Transverse colon (tissue), 4 donors: Measurements from ENCODE around the gene HDAC8. TPM values are rescaled to one million over a fixed set of nuclear protein-coding genes. Genes with fewer than 3 reads are reported as not detected.

Source experiments
- DNase-seq: peaks from one replicate; pipeline ENCODE4 v3.0.0-alpha.2; 2019
- H3K27ac ChIP-seq, 4 donors: fragments of 200-600 bp; sonication (generic); 2 replicates each; pipeline ENCODE4 v1.5.1; 2016 to 2018; ENCODE audit warnings: inconsistent platforms in 4 of 4
- H3K27me3 ChIP-seq: fragments of 200-600 bp; sonication (generic); 2 replicates; pipeline ENCODE4 v1.5.1; 2017; ENCODE audit warnings: inconsistent platforms
- H3K36me3 ChIP-seq, 4 donors: fragments of 200-600 bp; sonication (generic); 2 replicates each; pipeline ENCODE4 v1.5.1; 2017 to 2019; ENCODE audit warnings: inconsistent platforms in 4 of 4
- H3K4me1 ChIP-seq, 4 donors: fragments of 200-600 bp; sonication (generic); 2 replicates each; pipeline ENCODE4 v1.5.1; 2017 to 2020; ENCODE audit warnings: inconsistent platforms in 4 of 4
- H3K4me3 ChIP-seq, 4 donors: fragments of 200-600 bp; sonication (generic); 1 replicate in 1 of 4; 2 replicates in 3 of 4; pipeline versions ENCODE4 v1.5.1 to v1.6.1; 2017 to 2019; ENCODE audit warnings: inconsistent platforms in 4 of 4
- H3K9me3 ChIP-seq, 2 donors: fragments of 200-600 bp; sonication (generic); 2 replicates each; pipeline ENCODE4 v1.5.1; 2017 to 2019; ENCODE audit warnings: inconsistent platforms in 2 of 2
- CTCF ChIP-seq, 5 experiments: fragments of 200-600 bp in 3 of 5; fragments of 450-650 bp in 2 of 5; sonication (generic) in 3 of 5; IDR thresholded peaks; 1 replicate in 2 of 5; 2 replicates in 3 of 5; pipeline ENCODE4 v1.5.1; 2016 to 2017; ENCODE audit warnings: antibody characterized with exemption in 5 of 5, inconsistent platforms in 3 of 5, mild to moderate bottlenecking in 2 of 5, moderate library complexity in 1 of 5
- EP300 ChIP-seq: sonication (generic); formaldehyde crosslinking; IDR thresholded peaks from one replicate; pipeline ENCODE4 v1.6.1; 2017; ENCODE audit warnings: antibody characterized with exemption, low read depth
- POLR2A ChIP-seq: fragments of 450-650 bp; IDR thresholded peaks from one replicate; pipeline ENCODE4 v1.6.1; 2016; ENCODE audit warnings: antibody characterized with exemption, mild to moderate bottlenecking, moderate library complexity
- POLR2AphosphoS5 ChIP-seq, 3 donors: sonication (generic); formaldehyde crosslinking; IDR thresholded peaks; one replicate each; pipeline ENCODE4 v1.6.1; 2016; ENCODE audit warnings: antibody characterized with exemption in 3 of 3
- WGBS, 2 donors: methylation state at CpG; one replicate each; pipeline ENCODE4 v1.1.5; 2018; ENCODE audit warnings: low coverage in 1 of 2; 5-methylcytosine and 5-hydroxymethylcytosine counted together
- in situ Hi-C, 4 donors: fragments of 200-750 bp; cut with MboI; loops; one replicate each; pipeline versions ENCODE4 v1.15.0 to v1.15.1; 2017; ENCODE audit warnings: low sequenced_read_pairs in 3 of 4, low pct_ligation_motif_present in 1 of 4, low pct_unique_long_range_greater_than_20kb in 1 of 4
- intact Hi-C: fragments of 100-400 bp; cut with DNase I; formaldehyde crosslinking; loops from one replicate; pipeline ENCODE4 v1.15.1; 2023; ENCODE audit warnings: low total_unique reads
- total RNA-seq, 4 donors: library from RNA; depleted of rRNA; stranded (reverse); fragments of >200 nt; gene quantifications; one replicate each; pipeline ENCODE4 v1.1.0, GENCODE V29; 2016

Gene HDAC8
- total RNA-seq, 4 donors from 2014 or later, result 10.5 to 37.5 (median 18.4) TPM

GRCh38 chrX:72351606-72352334 lies 220.9 kb downstream of the HDAC8 start:
- TF ChIP-seq POLR2AphosphoS5 (IDR thresholded peaks at IDR 0.05), result no peak
- TF ChIP-seq POLR2A, result no peak
- no peak for TF ChIP-seq EP300
- TF ChIP-seq CTCF (IDR thresholded peaks at IDR 0.05), result no peak
- Histone ChIP-seq H3K9me3 (no peaks in the 10 kb centered on the region), H3K27ac (no peak overlapping the region), H3K27me3 (no peaks in the 10 kb centered on the region), H3K4me1 (no peaks in the 10 kb centered on the region), H3K4me3 (no peak overlapping the region), H3K36me3 (no peaks in the 10 kb centered on the region)
- in situ Hi-C loops (no loop called here), intact Hi-C loops (no loop called here)
- no peak for DNase-seq
- WGBS, 2 donors, result 72 to 95% methylated on average over 7 to 8 of the region's 8 CpGs

DNA sequence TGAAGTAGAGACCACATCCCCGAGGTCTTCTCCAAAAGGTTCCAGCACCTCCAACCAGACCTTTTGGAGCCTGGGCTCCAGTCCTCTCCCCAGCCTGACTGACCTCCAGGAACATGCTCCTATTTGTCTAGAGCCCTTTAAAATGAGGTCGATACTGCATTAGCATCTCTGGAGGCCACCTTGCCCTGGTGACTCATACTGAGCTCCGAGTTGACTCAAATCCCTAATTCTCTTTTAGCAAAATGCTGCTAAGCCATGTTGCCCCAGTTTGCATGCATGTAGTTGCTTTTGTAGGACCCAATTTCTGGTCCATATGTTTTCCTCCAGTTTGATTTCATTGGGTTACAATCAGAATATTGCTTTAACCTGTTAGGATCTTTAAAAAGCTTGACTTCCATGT lies 223.5 kb downstream of the HDAC8 start:
- Histone ChIP-seq H3K27ac (no peak overlapping the region), H3K27me3 (no peaks in the 10 kb centered on the region), H3K9me3 (no peaks in the 10 kb centered on the region), H3K36me3 (no peaks in the 10 kb centered on the region), H3K4me1 (no peaks in the 10 kb centered on the region), H3K4me3 (no peak overlapping the region)
- DNase-seq, result no peak
- in situ Hi-C loops, result no loop called here
- 74% methylated on average over 3 of the region's 3 CpGs; no CpG with 5 or more reads in 1 of the 2 donors for WGBS, 2 donors
- TF ChIP-seq POLR2A (no peak), POLR2AphosphoS5 (IDR thresholded peaks at IDR 0.05) (no peak), EP300 (no peak), CTCF (IDR thresholded peaks at IDR 0.05) (no peak)
- intact Hi-C loops, result no loop called here

DNA sequence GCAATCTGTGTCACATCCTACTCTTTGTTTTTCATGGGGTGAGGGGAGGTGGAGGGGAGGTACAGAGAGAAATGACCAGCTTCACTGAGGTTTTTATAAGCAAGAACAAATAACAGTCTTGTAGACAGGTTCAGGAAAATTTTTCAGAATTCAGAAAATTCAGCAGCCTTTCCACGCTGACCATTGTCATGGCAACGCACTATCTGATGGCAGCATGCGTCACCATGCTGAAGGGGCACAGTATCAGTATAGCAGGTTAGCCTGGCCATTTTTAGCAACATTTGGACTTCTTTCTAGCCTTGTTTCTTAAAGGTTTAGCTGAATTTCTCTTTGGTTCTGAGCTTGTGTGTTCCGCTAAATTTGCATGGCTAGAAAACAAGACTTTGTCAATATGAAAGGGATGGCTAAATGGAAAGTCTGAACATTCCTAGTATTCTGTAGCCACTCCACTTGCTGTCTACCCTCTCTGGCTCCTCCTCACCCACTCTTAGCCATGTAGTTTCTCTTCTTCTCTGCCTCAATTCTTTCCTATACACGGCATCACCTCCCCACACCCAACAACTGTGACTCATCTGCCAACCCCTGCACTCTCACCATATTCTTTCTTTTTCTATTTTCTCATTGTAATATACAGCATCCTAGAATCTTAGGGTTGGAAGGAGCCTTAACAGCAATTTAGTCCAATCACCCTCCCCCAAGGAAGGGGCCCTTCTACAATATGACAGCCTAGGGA lies 224.2 kb downstream of the HDAC8 start:
- 84 to 94% methylated on average over 3 to 5 of the region's 5 CpGs for WGBS, 2 donors

More for the DNA sequence above, 224.2 kb downstream of the HDAC8 start:
- H3K4me3 ChIP-seq, result no peak overlapping the region
- no peaks in the 10 kb centered on the region for H3K36me3 ChIP-seq
- no peak for DNase-seq
- H3K27me3 ChIP-seq, result no peaks in the 10 kb centered on the region
- TF ChIP-seq CTCF (IDR thresholded peaks at IDR 0.05) (no peak), POLR2A (no peak), EP300 (no peak), POLR2AphosphoS5 (IDR thresholded peaks at IDR 0.05) (no peak)
- H3K9me3 ChIP-seq, result no peaks in the 10 kb centered on the region
- in situ Hi-C loops, result no loop called here
- H3K4me1 ChIP-seq, result no peaks in the 10 kb centered on the region
- intact Hi-C loops, result no loop called here
- no peak overlapping the region for H3K27ac ChIP-seq
